Measurements from ENCODE around the gene CAAP1. TPM values are rescaled to one million over a fixed set of nuclear protein-coding genes. Genes with fewer than 3 reads are reported as not detected.
"Not testable (repeated sequence)": the region's sequence is repeated elsewhere in the genome, so short reads cannot be mapped to it uniquely, and the experiment has no call there.

Gene CAAP1
- total and polyA plus RNA-seq, 10 of the 15 experiments (the other 5 are each of a cell fraction or from before 2014, with no cell fraction given) = 11.0 to 27.5 (median 20.5) TPM

GRCh38 chr9:26833792-26834191 lies 58.8 kb downstream of the CAAP1 start:
- ChIA-PET POLR2A (no interaction called here), SMC1A (ENCODE audit: uncharacterized antibody, unreplicated experiment) (no interaction called here), RAD21 (ENCODE audit: unreplicated experiment) (no interaction called here), CTCF (no interaction called here)
- Histone ChIP-seq H3K4me3 (no peak overlapping the region), H3K9ac (ENCODE audit: control insufficient read depth, insufficient read depth, low read length) (no peak overlapping the region), H4K20me1 (ENCODE audit: control insufficient read depth, insufficient read depth) (no peaks in the 10 kb centered on the region), H3K4me1 (ENCODE audit: control insufficient read depth, insufficient read depth, low read length) (no peaks in the 10 kb centered on the region), H3K9me3 (replicated peaks; ENCODE audit: control insufficient read depth, insufficient read depth, low read length) (no peaks in the 10 kb centered on the region; the same call in 2 of the 3 replicates), H3K79me2 (ENCODE audit: control insufficient read depth, insufficient read depth, low read length) (no peaks in the 10 kb centered on the region), H3K36me3 (ENCODE audit: control insufficient read depth in 2 of 2, insufficient read depth in 2 of 2, low read length in 1 of 2) (no peaks in the 10 kb centered on the region), H2AFZ (ENCODE audit: control insufficient read depth, low read depth, low read length) (no peak overlapping the region), H3K27ac (ENCODE audit: control insufficient read depth, insufficient read depth) (no peak overlapping the region), H3K27me3 (replicated peaks in 1 of 2; ENCODE audit: control insufficient read depth in 2 of 2, insufficient read depth in 2 of 2, low read length in 1 of 2) (no peaks in the 10 kb centered on the region), H3K4me2 (ENCODE audit: control insufficient read depth, insufficient read depth) (no peak overlapping the region)
- ATAC-seq (no peak), DNase-seq (ENCODE audit: low read depth, low spot score) (no peak), FAIRE-seq (no peak)
- BruUV-seq (replicated peaks) = no TSS peak
- TF ChIP-seq E2F4 (IDR thresholded peaks at IDR 0.05; ENCODE audit: low read depth, low read length) (no peak), TAF1 (IDR thresholded peaks at IDR 0.05; ENCODE audit: borderline replicate concordance, low read depth, low read length) (no peak), USF2 (IDR thresholded peaks at IDR 0.05; ENCODE audit: borderline replicate concordance, low read depth, low read length) (no peak), RAD51 (IDR thresholded peaks at IDR 0.05) (no peak), TCF3 (IDR thresholded peaks at IDR 0.05; ENCODE audit: borderline replicate concordance, insufficient read depth, low read depth, low read length) (no peak), CBX5 (IDR thresholded peaks at IDR 0.05; ENCODE audit: low read depth) (no peak), CHD1 (IDR thresholded peaks at IDR 0.05; ENCODE audit: low read depth, low read length) (no peak), TBL1XR1 (IDR thresholded peaks at IDR 0.05; ENCODE audit: low read depth, low read length) (no peak)
- in situ Hi-C loops (cut with MboI) (no loop called here), intact Hi-C loops (cut with micrococcal nuclease; ENCODE audit: unreplicated experiment) (no loop called here)
- 61% methylated on average over 6 of the region's 6 CpGs for WGBS (ENCODE audit: insufficient coverage, insufficient replicate concordance, low lambda C conversion rate, missing lambda C conversion rate)

GRCh38 chr9:26828391-26828955 lies 64.1 kb downstream of the CAAP1 start:
- H3K4me2 ChIP-seq (ENCODE audit: control insufficient read depth, insufficient read depth); H3K4me1 ChIP-seq (ENCODE audit: control insufficient read depth, insufficient read depth, low read length); intact Hi-C loops (cut with micrococcal nuclease; ENCODE audit: unreplicated experiment); H3K27ac ChIP-seq (ENCODE audit: control insufficient read depth, insufficient read depth); H3K9me3 ChIP-seq (replicated peaks; ENCODE audit: control insufficient read depth, insufficient read depth, low read length); H3K79me2 ChIP-seq (ENCODE audit: control insufficient read depth, insufficient read depth, low read length); FAIRE-seq; in situ Hi-C loops (cut with MboI); H3K36me3 ChIP-seq (ENCODE audit: control insufficient read depth in 2 of 2, insufficient read depth in 2 of 2, low read length in 1 of 2); ATAC-seq; H2AFZ ChIP-seq (ENCODE audit: control insufficient read depth, low read depth, low read length); BruUV-seq (replicated peaks); SMC1A ChIA-PET (ENCODE audit: uncharacterized antibody, unreplicated experiment); H3K9ac ChIP-seq (ENCODE audit: control insufficient read depth, insufficient read depth, low read length); RAD21 ChIA-PET (ENCODE audit: unreplicated experiment); H3K27me3 ChIP-seq (replicated peaks in 1 of 2; ENCODE audit: control insufficient read depth in 2 of 2, insufficient read depth in 2 of 2, low read length in 1 of 2); H3K4me3 ChIP-seq; DNase-seq (ENCODE audit: low read depth, low spot score); H4K20me1 ChIP-seq (ENCODE audit: control insufficient read depth, insufficient read depth); POLR2A ChIA-PET; CTCF ChIA-PET: not testable (repeated sequence)
- WGBS (ENCODE audit: insufficient coverage, insufficient replicate concordance, low lambda C conversion rate, missing lambda C conversion rate) = 46% methylated on average over 4 of the region's 4 CpGs
